ENCODE results near the gene MXD4.
"Not testable (repeated sequence)": the region's sequence is repeated elsewhere in the genome, so short reads cannot be mapped to it uniquely, and the experiment has no call there.

The MXD4 gene

GRCh38 chr4:2275546-2276251 lies 13.8 kb upstream of the MXD4 start:
- DNase-seq (ENCODE audit: low spot score): no peak

DNA sequence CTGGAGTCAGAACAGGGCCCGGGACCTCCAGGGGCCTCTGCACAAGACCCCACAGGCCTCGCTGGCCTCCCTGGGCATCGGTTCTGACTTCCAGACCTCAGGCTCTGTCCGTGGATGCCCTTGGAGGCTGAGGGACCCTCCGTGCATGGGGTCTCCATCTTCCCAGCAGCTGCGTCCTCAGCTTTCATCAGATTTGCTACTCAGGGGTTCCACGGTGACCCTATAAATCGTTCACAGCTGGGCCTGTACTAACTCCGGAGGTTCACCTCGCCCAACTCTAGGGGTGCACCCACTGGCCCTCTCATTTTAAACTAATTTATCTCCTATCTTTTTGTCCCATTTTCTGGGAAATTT lies 13.1 kb upstream of the MXD4 start:
- not testable (repeated sequence) for DNase-seq (ENCODE audit: low spot score)

DNA sequence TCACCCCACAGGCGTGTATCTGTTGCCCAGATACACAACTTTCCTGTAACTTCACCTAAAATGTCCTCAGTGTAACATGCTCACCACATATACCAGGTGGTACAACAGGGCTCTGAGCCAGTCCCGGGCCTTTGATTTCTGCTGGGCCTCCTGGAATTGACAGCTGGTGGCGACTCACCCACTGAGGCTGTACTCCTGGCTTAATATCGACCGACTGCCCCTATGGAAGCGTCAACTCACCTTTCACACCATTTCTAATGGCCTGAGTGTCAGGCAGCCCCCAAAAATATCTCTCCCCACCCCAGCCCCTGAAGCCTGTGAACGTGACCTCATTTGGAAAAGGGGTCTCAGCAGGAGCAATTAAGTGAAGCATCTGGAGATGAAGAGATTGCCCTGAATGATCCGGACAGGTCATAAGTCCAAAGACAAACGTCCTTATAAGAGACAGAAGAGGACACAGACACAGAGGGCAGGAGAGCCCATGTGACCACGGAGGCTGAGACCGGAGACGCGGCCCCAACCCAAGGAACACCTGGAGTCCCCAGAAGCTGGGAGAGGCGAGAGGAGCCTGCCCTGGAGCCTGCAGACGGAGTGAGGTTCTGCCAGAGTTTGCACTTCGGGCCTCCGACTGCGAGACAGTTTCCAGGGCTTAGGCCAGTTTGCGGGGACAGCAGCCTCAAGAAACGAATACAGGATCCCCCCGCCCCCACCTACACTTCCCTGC lies 12.6 kb upstream of the MXD4 start:
- DNase-seq (ENCODE audit: low spot score): no peak

GRCh38 chr4:2273657-2274319 lies 11.9 kb upstream of the MXD4 start:
- no peak for DNase-seq (ENCODE audit: low spot score)

- DNase-seq (ENCODE audit: low spot score): no peak
These were observed 11.3 kb upstream of the MXD4 start for GRCh38 chr4:2273221-2273620.

- no peak for DNase-seq (ENCODE audit: low spot score)
These were observed 10.9 kb upstream of the MXD4 start for GRCh38 chr4:2272828-2273120.

GRCh38 chr4:2272026-2272827 lies 10.3 kb upstream of the MXD4 start:
- DNase-seq (ENCODE audit: low spot score): no peak

DNA sequence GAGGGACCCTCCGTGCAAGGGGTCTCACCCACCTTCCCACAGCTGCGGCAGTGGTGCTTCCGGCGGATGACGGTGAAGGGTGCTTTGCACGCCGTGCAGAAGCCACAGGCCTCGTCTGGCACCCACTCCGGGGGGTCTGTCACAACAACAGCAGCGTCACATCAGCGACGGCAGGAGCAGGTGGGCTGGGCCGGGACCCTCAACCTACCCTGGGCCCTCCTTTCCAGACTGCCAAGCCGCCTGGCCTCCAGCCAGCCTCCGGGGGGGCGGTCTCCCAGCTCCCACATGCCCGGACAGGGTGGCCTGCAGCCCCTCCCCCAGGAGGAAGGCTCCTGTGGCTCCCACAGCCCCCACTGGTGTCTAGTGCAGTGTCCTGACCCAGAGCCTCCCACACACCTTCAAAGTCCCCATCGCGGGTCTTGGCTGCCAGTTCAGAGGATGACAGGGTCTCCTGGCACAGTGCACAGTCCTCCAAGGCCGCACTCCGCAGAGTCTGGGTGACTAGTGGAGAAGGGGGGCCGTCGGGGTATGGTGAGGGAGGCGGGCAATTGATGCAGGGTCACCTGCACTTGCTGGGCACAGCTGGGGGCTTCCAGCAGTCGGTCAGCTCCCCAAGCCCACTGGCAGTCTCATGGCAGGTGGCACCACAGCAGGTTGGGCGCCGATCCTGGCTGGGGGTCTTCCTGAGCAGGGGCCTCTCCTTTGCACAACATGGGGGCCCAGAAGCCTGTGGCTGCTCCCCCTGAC lies 9.5 kb upstream of the MXD4 start:
- no peak for DNase-seq (ENCODE audit: low spot score)

- DNase-seq (ENCODE audit: low spot score): no peak
These were observed 8.6 kb upstream of the MXD4 start for GRCh38 chr4:2270341-2271165.

DNA sequence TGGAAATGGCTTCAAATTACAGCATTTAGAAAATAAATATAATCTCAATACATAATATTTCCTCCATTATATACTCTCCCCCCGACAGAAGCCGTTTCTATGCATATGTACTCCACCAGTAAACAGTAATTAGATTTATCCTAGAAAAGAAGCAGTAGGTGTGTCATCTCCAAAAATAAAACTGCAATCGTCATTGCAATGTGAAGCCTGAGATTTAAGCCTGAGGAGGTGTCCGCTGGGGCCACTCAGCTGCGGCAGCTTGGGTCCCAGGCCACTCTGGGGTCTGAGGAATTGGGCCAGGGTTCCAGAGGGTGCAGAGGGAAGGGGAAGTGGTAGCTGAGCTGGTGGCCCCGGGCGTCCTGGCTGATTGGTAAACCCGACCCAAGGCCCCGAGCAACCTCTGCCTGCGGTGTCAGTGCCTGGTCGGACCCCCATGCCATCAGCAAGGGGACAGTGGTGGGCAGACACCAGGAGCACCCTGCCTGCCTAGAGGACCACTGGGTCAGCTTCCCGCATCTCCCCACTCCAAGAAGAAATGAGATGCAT lies 7.8 kb upstream of the MXD4 start:
- DNase-seq (ENCODE audit: low spot score): no peak

- DNase-seq (ENCODE audit: low spot score): no peak
These were observed 7.3 kb upstream of the MXD4 start for GRCh38 chr4:2269206-2269531.

DNA sequence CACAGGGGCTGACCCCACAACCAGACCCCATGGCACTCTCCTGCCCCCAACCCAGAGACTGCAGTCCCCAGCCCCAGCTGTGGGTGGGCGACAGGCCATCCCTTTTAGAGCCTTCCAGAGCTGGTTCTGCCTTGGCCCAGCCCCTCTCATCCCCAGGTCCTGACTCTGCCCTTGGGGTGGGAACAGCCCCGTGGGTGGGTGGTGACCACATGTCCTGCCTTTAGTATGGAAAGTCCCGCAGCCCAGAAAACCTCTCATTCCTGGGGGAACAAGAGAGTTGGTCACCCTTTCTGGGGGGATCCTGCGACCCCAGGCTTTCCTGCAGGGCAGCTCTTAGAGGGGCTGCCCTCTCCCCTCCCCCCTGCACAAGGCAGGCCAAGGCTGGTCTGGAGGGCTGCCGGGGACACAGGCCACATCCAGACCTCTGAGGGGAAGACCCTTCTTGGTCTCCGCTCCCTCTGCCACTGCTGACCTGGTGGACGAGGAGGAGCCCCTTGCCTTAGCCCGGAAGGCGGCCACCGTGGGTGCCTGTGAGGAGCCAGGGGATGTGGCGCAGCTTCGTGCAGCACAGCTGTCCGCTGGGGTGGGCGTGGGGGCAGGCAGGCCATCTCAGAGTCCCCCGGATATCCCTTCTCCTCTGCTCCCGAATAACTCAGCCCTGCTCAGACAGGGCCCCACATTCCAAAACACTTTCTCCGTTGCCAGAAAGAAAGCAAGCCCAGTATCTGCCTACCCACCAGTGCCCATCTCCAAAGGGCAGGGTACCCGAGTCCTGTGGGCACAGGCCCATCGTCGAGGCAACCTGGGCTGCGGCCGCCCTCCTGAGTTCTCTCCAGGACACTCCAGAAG lies 6.7 kb upstream of the MXD4 start:
- no peak for DNase-seq (ENCODE audit: low spot score)

DNA sequence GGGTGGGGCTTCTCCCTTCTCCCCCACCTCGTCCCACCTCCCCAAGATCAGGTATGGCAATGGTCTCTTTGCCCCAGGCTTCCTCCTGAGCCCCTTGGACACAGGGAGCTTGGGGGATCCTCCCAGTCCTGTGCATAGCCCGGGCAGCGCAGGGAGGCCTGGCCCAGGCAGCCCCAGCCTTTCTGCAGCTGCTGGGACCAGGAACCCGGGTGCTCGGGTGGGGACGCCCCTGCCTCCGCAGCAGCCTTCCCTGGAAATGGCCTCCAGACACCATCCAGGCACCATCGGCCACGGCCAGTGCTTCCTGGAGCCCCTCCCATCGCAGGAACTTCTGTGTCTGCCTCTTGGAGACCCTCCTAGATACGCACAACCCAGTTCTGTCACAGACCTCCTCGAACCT lies 5.9 kb upstream of the MXD4 start:
- no peak for DNase-seq (ENCODE audit: low spot score)

DNA sequence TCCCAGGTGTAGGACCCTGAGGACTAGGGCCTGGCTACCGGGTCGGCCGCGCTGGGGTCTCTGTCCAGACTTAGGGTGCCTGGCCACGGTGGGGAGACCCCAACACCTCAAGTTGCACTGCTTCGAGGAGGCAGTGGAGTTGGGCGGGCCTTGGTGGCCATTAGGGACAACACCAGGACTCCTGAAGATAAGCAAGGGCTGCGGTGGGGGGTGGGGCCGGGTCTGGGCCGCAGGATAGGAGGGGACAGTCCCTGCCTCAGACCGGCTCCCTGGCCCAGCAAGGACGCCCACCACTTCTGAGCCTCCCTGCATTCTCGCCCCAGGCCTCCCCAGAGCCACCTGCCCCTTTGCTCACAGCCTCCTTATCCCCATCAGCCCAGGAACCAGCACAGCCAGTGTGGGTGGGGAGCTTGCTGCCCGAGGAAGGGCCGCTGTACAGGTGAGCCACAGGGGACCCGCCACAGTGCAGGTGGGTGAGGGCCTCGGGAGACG lies 5.5 kb upstream of the MXD4 start:
- DNase-seq (ENCODE audit: low spot score): no peak

GRCh38 chr4:2266821-2267220 lies 4.9 kb upstream of the MXD4 start:
- DNase-seq (ENCODE audit: low spot score): no peak

- DNase-seq (ENCODE audit: low spot score): no peak
These were observed 4.3 kb upstream of the MXD4 start for GRCh38 chr4:2266181-2266580.

DNA sequence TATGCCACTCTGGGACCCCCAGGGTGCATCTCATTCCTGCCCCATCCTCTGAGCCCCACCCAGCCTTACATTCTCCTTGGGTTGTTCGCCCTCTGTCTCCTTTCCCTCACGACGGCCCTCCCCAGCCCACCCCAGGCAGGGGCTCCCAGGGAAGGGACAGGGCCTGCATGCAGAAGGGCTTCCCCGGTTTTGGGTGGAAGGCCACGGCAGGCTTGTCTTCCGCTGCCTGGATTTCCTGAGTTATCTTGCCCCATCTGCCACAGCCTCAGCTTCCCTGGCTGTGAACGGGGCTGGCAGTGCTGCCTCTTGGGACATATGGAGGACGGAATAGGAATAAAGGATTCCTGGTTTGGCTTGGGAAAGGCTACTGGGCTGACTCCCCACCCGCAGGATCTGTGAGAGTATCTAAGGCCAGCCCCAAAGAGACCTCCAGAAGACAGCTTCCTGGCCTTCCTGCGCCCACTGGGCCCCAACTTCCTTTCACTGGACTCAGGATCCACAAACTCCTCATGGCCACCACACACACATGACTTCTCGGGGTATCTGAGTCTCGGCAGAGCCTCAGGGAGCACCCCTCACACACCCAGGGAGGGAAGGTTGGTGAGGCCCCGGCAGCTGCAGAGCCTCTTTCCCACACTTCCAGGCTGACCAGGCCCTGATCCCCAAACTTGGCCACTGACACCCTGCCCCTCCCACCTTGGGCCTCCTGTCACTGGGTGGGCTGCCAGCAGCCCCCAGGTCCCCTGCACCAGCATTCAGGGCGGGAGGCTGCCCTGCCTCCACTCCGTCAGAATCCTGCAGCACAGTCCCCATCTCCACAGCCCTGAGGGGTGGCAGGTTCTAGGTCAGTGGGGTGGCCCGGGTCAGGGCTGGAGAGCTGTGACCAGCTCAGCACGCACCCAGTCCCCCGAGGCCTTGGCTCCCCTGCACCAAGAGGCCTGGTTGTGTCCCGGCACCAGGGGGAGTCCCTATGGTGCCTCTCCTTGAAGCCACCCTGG lies 3.5 kb upstream of the MXD4 start:
- DNase-seq (ENCODE audit: low spot score): no peak

DNA sequence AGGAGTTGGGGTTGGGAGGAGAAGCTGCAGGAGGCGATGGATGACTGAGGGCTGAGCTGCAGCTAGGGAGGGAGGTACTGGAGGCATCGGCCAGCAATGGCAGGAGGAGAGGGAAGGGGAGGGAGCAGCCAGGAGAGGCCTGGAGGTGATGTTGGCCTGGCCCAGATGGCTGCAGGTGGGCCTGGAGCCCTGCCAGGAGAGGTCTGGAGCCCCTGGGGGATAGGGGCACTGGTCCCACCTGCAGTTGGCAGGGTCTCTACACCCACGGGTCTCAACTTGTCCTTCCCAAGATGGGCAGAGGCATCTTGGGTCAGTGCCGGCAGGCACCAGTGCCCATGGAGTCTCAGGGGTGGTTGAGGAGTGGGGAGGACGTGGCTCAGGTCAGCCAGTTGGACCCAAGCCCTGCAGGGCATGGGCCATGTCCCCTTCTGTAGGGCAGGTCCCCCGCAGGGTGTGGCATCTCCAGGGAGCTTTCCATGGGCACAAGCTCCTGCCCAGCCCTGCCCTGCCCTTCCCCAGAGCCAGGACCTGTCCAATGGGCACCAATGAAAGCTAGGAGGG lies 2.7 kb upstream of the MXD4 start:
- no peak for DNase-seq (ENCODE audit: low spot score)
